ENCODE data around the gene BMX.

The BMX gene

GRCh38 chrX:15547356-15547755, 46.7 kb downstream of the BMX start:
- H3K4me3 ChIP-seq (ENCODE audit: low read depth, low read length), result no peak overlapping the region
- no peak for DNase-seq (ENCODE audit: low read depth, low spot score)
- no peak for TF ChIP-seq CTCF (IDR thresholded peaks at IDR 0.05; ENCODE audit: insufficient read depth, low read length, missing control alignments)
- ChIA-PET POLR2A (no interaction called here), CTCF (no interaction called here)

GRCh38 chrX:15549189-15550012, 48.8 kb downstream of the BMX start:
- H3K4me3 ChIP-seq (ENCODE audit: low read depth, low read length), result no peak overlapping the region
- TF ChIP-seq CTCF (IDR thresholded peaks at IDR 0.05; ENCODE audit: insufficient read depth, low read length, missing control alignments), result no peak
- ChIA-PET POLR2A (no interaction called here), CTCF (interaction anchor here (1.1 kb wide), 1 partner anchor 56 kb away, joined by 3 read pairs; the partner anchor contains the start of gene PIR)
- DNase-seq (ENCODE audit: low read depth, low spot score), result no peak

GRCh38 chrX:15559227-15559626, 58.6 kb downstream of the BMX start:
- no peak overlapping the region for H3K4me3 ChIP-seq (ENCODE audit: low read depth, low read length)
- no peak for DNase-seq (ENCODE audit: low read depth, low spot score)
- POLR2A ChIA-PET, result no interaction called here
- no peak for TF ChIP-seq CTCF (IDR thresholded peaks at IDR 0.05; ENCODE audit: insufficient read depth, low read length, missing control alignments)
- CTCF ChIA-PET, result no interaction called here

- ChIA-PET CTCF (no interaction called here), POLR2A (no interaction called here)
- no peak for TF ChIP-seq CTCF (IDR thresholded peaks at IDR 0.05; ENCODE audit: insufficient read depth, low read length, missing control alignments)
- DNase-seq (ENCODE audit: low read depth, low spot score), result no peak
- H3K4me3 ChIP-seq (ENCODE audit: low read depth, low read length), result no peak overlapping the region
Measured at GRCh38 chrX:15560924-15561323, 60.3 kb downstream of the BMX start.

GRCh38 chrX:15563056-15563455, 62.4 kb downstream of the BMX start:
- POLR2A ChIA-PET, result no interaction called here
- DNase-seq (ENCODE audit: low read depth, low spot score), result no peak
- H3K4me3 ChIP-seq (ENCODE audit: low read depth, low read length), result no peak overlapping the region
- TF ChIP-seq CTCF (IDR thresholded peaks at IDR 0.05; ENCODE audit: insufficient read depth, low read length, missing control alignments), result no peak
- CTCF ChIA-PET, result no interaction called here

GRCh38 chrX:15564981-15565579, 64.5 kb downstream of the BMX start:
- POLR2A ChIA-PET, result interaction anchor here (0.7 kb wide), 1 partner anchor 1186 kb away, joined by 3 read pairs; no protein-coding TSS in a partner anchor
- DNase-seq (ENCODE audit: low read depth, low spot score), result no peak
- H3K4me3 ChIP-seq (ENCODE audit: low read depth, low read length), result no peak overlapping the region
- CTCF ChIA-PET, result interaction anchor here (1.2 to 2.1 kb wide), 3 partner anchors 67 to 217 kb away, joined by 5 to 8 read pairs (median 8); no protein-coding TSS in a partner anchor
- peak; percentile 39 for TF ChIP-seq CTCF (IDR thresholded peaks at IDR 0.05; ENCODE audit: insufficient read depth, low read length, missing control alignments)

Data from AG04449 (cell line).